ENCODE measurements around the gene CUL7. TPM values are rescaled to one million over a fixed set of nuclear protein-coding genes. Genes with fewer than 3 reads are reported as not detected.

Gene CUL7
- total RNA-seq, 2 experiments from 2014 or later: 23.2 to 23.8 TPM

DNA sequence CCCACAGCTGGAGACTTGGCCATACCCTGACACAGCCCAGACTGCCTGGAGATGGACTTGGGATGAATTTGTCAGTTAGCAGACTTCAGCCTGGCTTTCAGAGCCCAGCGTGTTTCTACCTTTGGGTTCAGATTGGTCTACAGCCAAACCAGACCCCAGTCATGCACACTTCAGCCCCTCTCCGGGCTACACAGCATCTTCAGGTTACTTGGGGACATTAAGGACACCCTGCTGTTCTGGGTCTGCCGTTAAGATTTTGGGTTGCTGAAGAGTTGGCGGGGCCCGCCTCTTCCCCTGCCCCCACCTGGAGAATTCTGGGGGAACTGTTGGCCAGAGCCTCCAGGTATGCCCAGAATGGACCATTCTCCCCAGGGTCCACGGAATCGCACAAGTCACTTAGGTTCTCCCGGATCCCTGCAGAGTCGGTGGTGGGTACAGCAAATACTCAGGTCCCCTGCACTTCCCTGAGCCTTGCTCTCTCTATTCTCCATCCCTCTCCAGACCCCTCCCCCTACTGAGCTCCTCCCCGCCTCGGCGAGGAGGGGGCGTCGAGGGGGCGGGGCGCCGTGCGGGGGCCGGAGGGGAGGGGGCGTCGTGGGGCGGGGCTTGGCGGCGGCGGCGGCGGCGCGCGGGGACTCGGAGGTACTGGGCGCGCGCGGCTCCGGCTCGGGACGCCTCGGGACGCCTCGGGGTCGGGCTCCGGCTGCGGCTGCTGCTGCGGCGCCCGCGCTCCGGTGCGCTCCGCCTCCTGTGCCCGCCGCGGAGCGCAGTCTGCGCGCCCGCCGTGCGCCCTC, 22.2 kb upstream of the CUL7 start, which contains the start of gene PTK7:
Gene PTK7 (plus strand): TSS at position 645 of the 794 bp plus-strand sequence. CDS start 175 bp downstream, outside the sequence.
- H3K4me3 Mint-ChIP-seq: peak within 1 kb of the TSS; percentile 52
- intact Hi-C loops (cut with micrococcal nuclease): no loop called here
- peaks cover 1% of the 10 kb centered on the region for H3K4me1 Mint-ChIP-seq (ENCODE audit: low read depth)
- CTCF ChIA-PET: no interaction called here
- H3K27ac Mint-ChIP-seq: no peak within 1 kb of the TSS
- DNase-seq: peak; percentile 31
- H3K27me3 Mint-ChIP-seq: peaks cover 15% of the 10 kb centered on the region
- H3K9me3 Mint-ChIP-seq: no peaks in the 10 kb centered on the region
- POLR2A ChIA-PET: interaction anchor here (1.4 kb wide), 1 partner anchor 17 kb away, joined by 3 read pairs; the partner anchor contains the start of genes KLC4 and MRPL2
- H3K36me3 Mint-ChIP-seq: peaks cover 3% of the 10 kb centered on the region

- Mint-ChIP-seq H3K36me3 (peaks cover 3% of the 10 kb centered on the region), H3K4me3 (no peak overlapping the region), H3K27me3 (peaks cover 14% of the 10 kb centered on the region), H3K4me1 (ENCODE audit: low read depth) (peaks cover 1% of the 10 kb centered on the region), H3K27ac (no peak overlapping the region), H3K9me3 (no peaks in the 10 kb centered on the region)
- POLR2A ChIA-PET: no interaction called here
- intact Hi-C loops (cut with micrococcal nuclease): no loop called here
- CTCF ChIA-PET: no interaction called here
- DNase-seq: no peak
These were observed 21.4 kb upstream of the CUL7 start for GRCh38 chr6:43074847-43075669.

DNA sequence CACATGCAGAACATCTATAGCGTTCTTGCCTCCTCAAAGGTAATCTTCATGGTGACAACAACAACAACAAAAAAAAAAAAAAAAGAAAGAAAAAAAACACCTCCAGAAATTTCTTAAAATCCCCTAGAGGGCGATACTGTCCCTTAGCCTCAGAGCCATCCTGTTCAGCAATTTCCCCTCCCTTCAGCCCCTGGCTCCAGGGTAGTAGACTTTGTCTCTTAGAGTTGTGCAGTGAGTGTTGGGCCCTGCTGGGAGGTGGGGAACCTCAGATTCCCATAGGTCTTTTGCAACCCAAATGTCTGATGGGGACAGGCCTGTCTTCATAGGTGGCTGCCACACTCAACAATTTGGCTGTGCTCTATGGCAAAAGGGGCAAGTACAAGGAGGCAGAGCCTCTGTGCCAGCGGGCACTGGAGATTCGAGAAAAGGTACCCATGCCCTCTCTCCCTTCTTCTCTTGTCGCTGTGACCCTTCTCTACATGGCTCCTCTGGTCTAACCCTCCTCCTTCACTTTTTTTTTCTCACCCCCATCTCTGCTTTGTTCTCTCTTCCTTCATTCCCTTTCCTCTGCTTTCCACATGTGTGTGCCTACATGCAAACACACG, 16.5 kb upstream of the CUL7 start:
- no peak overlapping the region for H3K27ac Mint-ChIP-seq
- ChIA-PET CTCF (interaction anchor here (1.4 to 3.6 kb wide), 2 partner anchors 9 to 73 kb away, joined by 3 to 35 read pairs; no protein-coding TSS in a partner anchor), POLR2A (no interaction called here)
- H3K9me3 Mint-ChIP-seq: no peaks in the 10 kb centered on the region
- intact Hi-C loops (cut with micrococcal nuclease): loop anchor here (2.0 kb wide), 1 partner anchor 73 kb away; no protein-coding TSS in a partner anchor
- no peak overlapping the region for H3K4me3 Mint-ChIP-seq
- DNase-seq: no peak
- H3K36me3 Mint-ChIP-seq: peaks cover 3% of the 10 kb centered on the region
- H3K4me1 Mint-ChIP-seq (ENCODE audit: low read depth): no peaks in the 10 kb centered on the region
- H3K27me3 Mint-ChIP-seq: no peaks in the 10 kb centered on the region

DNA sequence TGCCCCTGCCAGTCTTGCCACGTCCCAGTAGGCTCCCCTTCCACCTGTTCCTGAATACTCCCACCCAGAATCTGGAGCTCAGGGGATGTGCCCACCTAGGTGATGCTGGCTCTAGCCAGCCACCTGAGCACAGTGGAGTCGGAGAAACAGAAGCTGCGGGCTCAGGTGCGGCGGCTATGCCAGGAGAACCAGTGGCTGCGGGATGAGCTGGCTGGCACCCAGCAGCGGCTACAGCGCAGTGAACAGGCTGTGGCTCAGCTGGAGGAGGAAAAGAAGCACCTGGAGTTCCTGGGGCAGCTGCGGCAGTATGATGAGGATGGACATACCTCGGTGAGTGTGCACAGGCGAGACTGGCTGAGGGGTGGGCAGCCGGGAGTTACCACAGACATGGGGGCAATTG, 9.2 kb upstream of the CUL7 start:
- POLR2A ChIA-PET: no interaction called here
- Mint-ChIP-seq H3K9me3 (no peaks in the 10 kb centered on the region), H3K4me1 (ENCODE audit: low read depth) (peaks cover 26% of the 10 kb centered on the region), H3K27me3 (no peaks in the 10 kb centered on the region), H3K27ac (no peak overlapping the region), H3K4me3 (no peak overlapping the region), H3K36me3 (peaks cover 2% of the 10 kb centered on the region)
- CTCF ChIA-PET: interaction anchor here (1.3 kb wide), 1 partner anchor 81 kb away, joined by 4 read pairs; no protein-coding TSS in a partner anchor
- intact Hi-C loops (cut with micrococcal nuclease): no loop called here
- no peak for DNase-seq

DNA sequence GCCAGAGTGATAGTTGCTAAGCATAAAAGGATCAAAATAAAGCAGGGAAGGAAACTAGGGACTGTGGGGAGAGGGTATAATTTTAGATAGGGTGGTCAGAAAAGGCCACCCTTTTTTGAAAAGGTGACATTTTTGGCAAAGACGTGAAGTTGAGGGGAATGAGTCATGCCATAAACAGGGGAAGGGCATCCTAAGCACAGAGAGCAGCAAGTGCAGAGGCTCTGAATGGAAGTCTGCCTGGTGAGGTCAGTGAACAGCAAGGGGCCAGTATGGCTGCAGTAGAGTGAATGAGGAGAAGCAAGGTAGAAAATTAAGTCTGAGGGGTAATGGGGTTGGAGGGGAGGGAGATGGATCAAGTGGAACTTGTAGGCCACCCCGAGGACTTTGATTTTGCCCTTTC, 8.2 kb upstream of the CUL7 start:
- no peaks in the 10 kb centered on the region for H3K27me3 Mint-ChIP-seq
- ChIA-PET CTCF (interaction anchor here (1.4 kb wide), 1 partner anchor 82 kb away, joined by 10 read pairs; no protein-coding TSS in a partner anchor), POLR2A (no interaction called here)
- H3K9me3 Mint-ChIP-seq: no peaks in the 10 kb centered on the region
- no peak overlapping the region for H3K27ac Mint-ChIP-seq
- H3K4me3 Mint-ChIP-seq: no peak overlapping the region
- no peak for DNase-seq
- intact Hi-C loops (cut with micrococcal nuclease): no loop called here
- H3K36me3 Mint-ChIP-seq: peaks cover 3% of the 10 kb centered on the region
- peaks cover 29% of the 10 kb centered on the region for H3K4me1 Mint-ChIP-seq (ENCODE audit: low read depth)

DNA sequence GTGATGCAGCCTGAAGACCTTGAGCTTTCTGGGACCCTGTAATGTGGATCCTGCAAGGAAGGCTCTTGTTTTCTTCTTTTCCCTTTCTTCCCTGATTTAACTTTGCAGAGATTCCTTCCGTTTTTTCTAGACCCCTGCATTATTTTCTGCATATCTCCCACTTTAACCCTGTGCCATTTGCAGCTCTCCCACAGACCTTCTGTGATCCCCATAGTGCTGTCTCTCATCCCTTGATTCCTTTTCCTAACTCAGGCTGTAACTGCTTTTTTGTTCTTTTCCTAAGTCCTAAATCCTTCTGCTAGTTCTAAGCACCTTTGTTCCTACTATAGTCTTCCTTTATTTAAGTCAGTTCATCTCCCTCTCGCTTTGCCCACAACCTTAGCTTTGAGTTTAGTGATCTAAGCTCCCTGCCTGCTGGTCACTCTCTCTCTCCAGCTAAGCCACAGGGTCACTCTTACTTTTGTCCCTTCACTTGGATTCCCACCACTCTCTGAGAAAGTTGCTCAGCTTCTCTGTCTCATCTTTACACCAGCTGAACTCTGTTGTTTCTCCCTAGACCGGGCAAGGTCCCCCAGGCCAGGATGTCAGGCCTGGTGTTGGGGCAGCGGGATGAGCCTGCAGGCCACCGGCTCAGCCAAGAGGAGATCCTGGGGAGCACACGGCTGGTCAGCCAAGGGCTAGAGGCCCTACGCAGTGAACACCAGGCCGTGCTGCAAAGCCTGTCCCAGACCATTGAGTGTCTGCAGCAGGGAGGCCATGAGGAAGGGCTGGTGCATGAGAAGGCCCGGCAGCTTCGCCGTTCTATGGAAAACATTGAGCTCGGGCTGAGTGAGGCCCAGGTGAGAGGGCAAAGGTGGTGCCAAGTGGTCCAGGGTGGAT, 7.3 kb upstream of the CUL7 start:
- POLR2A ChIA-PET: no interaction called here
- intact Hi-C loops (cut with micrococcal nuclease): no loop called here
- DNase-seq: no peak

GRCh38 chr6:43060034-43060754, 6.5 kb upstream of the CUL7 start:
- ChIA-PET CTCF (interaction anchor here (0.9 to 2.0 kb wide), 6 partner anchors 9 to 130 kb away, joined by 3 to 10 read pairs (median 4); partner anchors contain the start of gene PEX6), POLR2A (interaction anchor here (1.5 to 1.8 kb wide), 2 partner anchors 46 to 130 kb away, joined by 6 to 10 read pairs; partner anchors contain the start of genes CNPY3, KLHDC3 and MEA1)
- intact Hi-C loops (cut with micrococcal nuclease): no loop called here
- Mint-ChIP-seq H3K9me3 (no peaks in the 10 kb centered on the region), H3K36me3 (peaks cover 13% of the 10 kb centered on the region), H3K27me3 (no peaks in the 10 kb centered on the region), H3K27ac (peak overlapping the region; percentile 95), H3K4me3 (peak overlapping the region; percentile 89), H3K4me1 (ENCODE audit: low read depth) (peaks cover 29% of the 10 kb centered on the region)
- DNase-seq: no peak

More for the DNA sequence above, 7.3 kb upstream of the CUL7 start:
- Mint-ChIP-seq H3K27ac (no peak overlapping the region), H3K9me3 (no peaks in the 10 kb centered on the region), H3K36me3 (peaks cover 6% of the 10 kb centered on the region), H3K4me3 (peak overlapping the region; percentile 89), H3K4me1 (ENCODE audit: low read depth) (peaks cover 29% of the 10 kb centered on the region), H3K27me3 (no peaks in the 10 kb centered on the region)
- CTCF ChIA-PET: interaction anchor here (0.8 to 1.4 kb wide), 4 partner anchors 9 to 131 kb away, joined by 3 to 10 read pairs (median 4); no protein-coding TSS in a partner anchor

DNA sequence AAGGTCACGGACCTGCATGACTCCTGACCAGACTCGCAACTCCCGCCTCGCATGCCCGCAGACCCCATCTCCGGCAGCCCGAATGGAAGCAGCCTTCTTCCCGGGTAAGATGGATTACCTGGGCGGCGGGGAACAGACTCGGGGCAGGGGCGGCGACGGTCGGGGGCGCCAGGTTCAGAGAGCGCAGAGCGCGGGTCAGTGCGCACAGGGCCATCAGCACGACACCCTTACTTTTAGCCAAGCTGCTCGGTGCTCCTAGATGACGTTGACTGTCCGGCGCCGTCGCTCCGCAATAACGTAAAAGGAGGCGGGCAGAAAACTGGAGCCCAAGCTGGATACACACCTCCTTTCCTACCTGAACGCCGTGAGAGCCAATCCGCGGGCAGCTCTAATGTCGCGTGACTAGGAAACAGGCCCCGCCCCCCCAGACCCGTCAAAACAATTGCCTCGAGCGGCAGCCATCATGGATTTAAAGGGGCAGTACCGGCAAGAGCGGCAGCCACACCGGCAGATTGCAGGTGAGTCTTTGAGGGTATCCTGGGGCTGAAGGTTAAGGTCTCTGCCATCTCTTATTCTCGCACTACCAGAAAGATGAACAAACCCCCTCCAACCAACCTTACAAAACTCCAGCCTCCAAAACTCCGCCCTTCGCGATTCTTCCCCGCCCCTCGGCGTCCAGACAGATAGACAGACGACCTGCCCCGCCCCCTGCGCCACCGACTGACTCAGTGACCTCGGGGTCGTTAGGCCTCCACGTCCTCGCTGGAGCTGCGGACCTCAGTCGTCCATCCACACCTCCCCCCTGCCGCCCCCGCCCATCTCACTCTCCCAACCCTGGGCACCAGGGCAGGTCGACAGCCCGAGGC, 5.8 kb upstream of the CUL7 start, which contains the start of the genes KLC4 and MRPL2:
Gene KLC4 (plus strand): TSS at position 464 of the 866 bp plus-strand sequence. CDS start 1,705 bp downstream, outside the sequence.
Gene MRPL2 (minus strand): TSS at position 267 of the 866 bp plus-strand sequence. CDS start 53 bp downstream, at position 214.
- Mint-ChIP-seq H3K4me3 (peak within 1 kb of the TSS; percentile 89), H3K27ac (peak within 1 kb of the TSS; percentile 95), H3K27me3 (no peaks in the 10 kb centered on the region), H3K9me3 (no peaks in the 10 kb centered on the region), H3K36me3 (peaks cover 13% of the 10 kb centered on the region), H3K4me1 (ENCODE audit: low read depth) (peaks cover 30% of the 10 kb centered on the region)
- ChIA-PET CTCF (interaction anchor here (0.9 to 2.0 kb wide), 6 partner anchors 50 to 158 kb away, joined by 3 to 9 read pairs (median 4); partner anchors contain the start of gene PEX6), POLR2A (interaction anchor here (0.7 to 1.8 kb wide), 11 partner anchors 8 to 313 kb away, joined by 3 to 10 read pairs (median 3); partner anchors contain the start of genes CNPY3, KLHDC3, MEA1 and PEX6)
- intact Hi-C loops (cut with micrococcal nuclease): loop anchor here (1.0 to 10.0 kb wide), 6 partner anchors 45 to 285 kb away; partner anchors contain the start of genes CNPY3, KLHDC3, PEX6 and SRF
- DNase-seq: peak; percentile 100

GRCh38 chr6:43058531-43058930, 4.9 kb upstream of the CUL7 start:
- DNase-seq: no peak
- Mint-ChIP-seq H3K4me3 (peak overlapping the region; percentile 89), H3K27me3 (no peaks in the 10 kb centered on the region)

More at GRCh38 chr6:43058531-43058930, 4.9 kb upstream of the CUL7 start:
- POLR2A ChIA-PET: interaction anchor here (0.8 to 1.8 kb wide), 6 partner anchors 38 to 312 kb away, joined by 3 to 10 read pairs (median 4); partner anchors contain the start of genes CNPY3, KLHDC3, MEA1 and PPP2R5D
- peaks cover 18% of the 10 kb centered on the region for H3K36me3 Mint-ChIP-seq
- peak overlapping the region; percentile 95 for H3K27ac Mint-ChIP-seq
- peaks cover 37% of the 10 kb centered on the region for H3K4me1 Mint-ChIP-seq (ENCODE audit: low read depth)
- intact Hi-C loops (cut with micrococcal nuclease): loop anchor here (2.0 to 10.0 kb wide), 3 partner anchors 80 to 284 kb away; partner anchors contain the start of gene PEX6
- H3K9me3 Mint-ChIP-seq: no peaks in the 10 kb centered on the region
- CTCF ChIA-PET: interaction anchor here (1.1 to 2.0 kb wide), 3 partner anchors 49 to 157 kb away, joined by 3 to 9 read pairs (median 5); no protein-coding TSS in a partner anchor

Measured in activated CD4-positive, alpha-beta memory T cell treated with anti-CD3 and anti-CD28 coated beads for 36 hours (primary cell).